Measurements from ENCODE around the gene ZNF805. TPM values are rescaled to one million over a fixed set of nuclear protein-coding genes. Genes with fewer than 3 reads are reported as not detected.

ZNF805 gene
- total RNA-seq (10 to 100 TPM in 7 of 9 donors, 1 to 10 TPM in 2; 7.0 to 15.3 (median 11.4) TPM), polyA plus RNA-seq (1 to 10 TPM in 1 of 2 donors, under 1 TPM in 1; 0.80 to 2.4 TPM)
- long read RNA-seq, donor 1, transcript ZNF805-202 (4 exons, 1,884 nt) = major isoform, 5 of 6 reads
- long read RNA-seq, donor 1, partial matches to known transcripts = 0 of 6 reads
- long read RNA-seq, donor 1, other reads (novel, unspliced or antisense) = 1 of 6 reads
- long read RNA-seq, donor 2, transcript ZNF805-202 (4 exons, 1,884 nt) = major isoform, 8 of 10 reads
- long read RNA-seq, donor 2, partial matches to known transcripts = 0 of 10 reads
- long read RNA-seq, donor 2, other reads (novel, unspliced or antisense) = 1 of 10 reads
- long read RNA-seq, donor 3, partial matches to known transcripts = 1 of 6 reads
- long read RNA-seq, donor 3, other reads (novel, unspliced or antisense) = 1 of 6 reads

GRCh38 chr19:57240311-57241090 lies at the start of gene ZNF805:
Gene ZNF805 (plus strand): TSS chr19:57240632. CDS start chr19:57240892, 260 bp downstream.
- intact Hi-C loops (cut with DNase I) = loop anchor here in 9 of 10 donors (1.0 to 10.0 kb wide), 7 partner anchors 37 to 136 kb away; partner anchors contain the start of genes ZNF460 (in 4 of the 9), ZNF264 (in 1 of the 9) and ZNF304 (in 1 of the 9)
- peak; percentile 99 to 100 (median 99) for ATAC-seq
- 0 to 1% (median 1%) methylated on average over 37 to 61 of the region's 61 CpGs for WGBS, 4 donors

DNA sequence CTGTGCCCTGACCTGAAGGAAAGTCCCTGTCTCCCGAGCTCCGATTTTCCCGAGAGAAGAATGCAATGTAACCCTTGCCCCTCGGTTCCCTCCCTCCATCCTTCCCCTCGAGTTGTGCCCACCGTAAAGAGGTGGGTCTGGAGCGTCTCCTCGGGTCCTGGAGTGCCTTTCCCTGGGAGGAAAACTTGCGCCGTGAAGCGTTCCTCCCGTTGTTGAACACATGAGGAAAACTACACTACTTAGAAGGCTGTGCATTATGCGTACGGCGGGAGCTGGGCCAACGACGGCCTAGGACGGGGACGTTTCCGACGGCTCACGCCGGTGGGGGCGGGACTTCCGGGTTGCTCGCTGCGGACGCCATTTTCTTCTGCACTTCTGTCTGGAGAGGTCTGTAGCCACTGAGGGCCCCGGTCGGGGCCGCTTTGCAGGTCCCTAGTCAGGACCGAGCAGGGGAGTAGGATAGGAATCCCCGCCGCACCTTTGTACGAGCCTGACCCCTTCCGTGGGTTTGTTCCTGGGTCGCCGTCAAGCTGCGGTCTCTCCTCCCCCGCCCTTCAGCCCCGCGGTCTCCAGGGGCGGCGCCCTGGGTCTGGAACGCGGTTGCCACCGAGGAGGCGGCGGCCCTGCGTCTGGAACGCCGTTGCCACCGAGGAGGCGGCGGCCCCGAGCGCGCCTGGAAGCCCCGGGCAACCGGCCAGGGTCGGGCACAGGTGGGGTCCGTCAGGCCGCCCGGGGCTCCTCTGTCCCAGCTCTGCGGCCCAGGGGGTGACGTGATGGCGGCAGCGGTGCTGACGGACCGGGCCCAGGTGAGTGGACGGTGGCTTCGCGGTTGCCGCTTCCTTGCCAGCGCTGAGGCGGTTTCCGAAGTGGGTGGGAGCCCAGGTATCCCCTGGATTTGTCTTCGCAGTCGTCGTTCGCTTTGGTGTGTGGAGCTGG lies 49.0 kb upstream of the ZNF805 start, which contains the start of gene ZNF264:
TSS of gene ZNF264 (plus strand) at position 360 of the 936 bp plus-strand sequence. CDS start at position 774, 414 bp downstream.
- H3K9me3 ChIP-seq = no peaks in the 10 kb centered on the region
- H3K4me3 ChIP-seq = peak within 1 kb of the TSS; percentile 83 to 100 (median 98)
- H3K27ac ChIP-seq = peak within 1 kb of the TSS; percentile 64 to 96 (median 89)
- peaks cover 0 to 29% (median 19%) of the 10 kb centered on the region in 12 donors for H3K4me1 ChIP-seq
- peak; percentile 93 to 97 (median 95) for DNase-seq
- H3K27me3 ChIP-seq = no peaks in the 10 kb centered on the region
- WGBS, 4 donors = 0 to 2% (median 1%) methylated on average over 49 to 81 of the region's 81 CpGs
- peak; percentile 98 to 99 (median 98) for ATAC-seq
- TF ChIP-seq CTCF (IDR thresholded peaks at IDR 0.05) (peak in 4 of 12 donors; percentile 6 to 16 (median 14)), POLR2A (IDR thresholded peaks at IDR 0.05) (peak in 1 of 2 donors; percentile 55)
- intact Hi-C loops (cut with DNase I) = loop anchor here in 2 of 10 donors (2.0 to 5.0 kb wide), 2 partner anchors 19 to 51 kb away; partner anchors contain the start of gene ZNF805 (in 1 of the 2)
- peaks cover 0 to 38% (median 31%) of the 10 kb centered on the region in 9 donors for H3K36me3 ChIP-seq

More at GRCh38 chr19:57240311-57241090, at the start of gene ZNF805:
- Histone ChIP-seq H3K9me3 (no peaks in the 10 kb centered on the region), H3K4me3 (peak within 1 kb of the TSS; percentile 79 to 98 (median 89)), H3K4me1 (peaks cover 0 to 32% (median 17%) of the 10 kb centered on the region in 12 donors), H3K36me3 (peaks cover 0 to 24% (median 18%) of the 10 kb centered on the region in 9 donors), H3K27ac (peak within 1 kb of the TSS; percentile 76 to 97 (median 90)), H3K27me3 (no peaks in the 10 kb centered on the region)
- peak; percentile 97 to 98 (median 97) for DNase-seq
- TF ChIP-seq POLR2A (IDR thresholded peaks at IDR 0.05) (peak in 1 of 2 donors; percentile 73), CTCF (IDR thresholded peaks at IDR 0.05) (peak in 7 of 12 donors; percentile 7 to 33 (median 16))

DNA sequence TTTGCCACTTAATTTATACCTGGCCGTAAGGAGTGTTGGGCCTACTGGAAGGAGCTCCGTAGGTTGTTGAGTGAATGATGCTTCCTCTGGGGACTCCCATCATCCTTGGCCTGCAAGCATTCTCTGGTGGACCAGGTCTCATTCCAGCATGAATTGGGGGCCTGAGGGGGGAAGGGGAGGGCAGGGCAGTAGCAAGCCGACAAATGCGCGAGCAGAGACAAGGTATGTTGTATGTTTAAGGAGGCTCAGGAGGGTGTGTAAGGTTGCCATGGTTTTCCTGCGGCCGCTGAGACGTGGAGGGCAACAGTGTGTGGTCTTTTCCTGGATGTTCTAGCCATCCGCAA lies 48.4 kb upstream of the ZNF805 start:
- WGBS, 4 donors = 1 to 5% (median 2%) methylated on average over 9 of the region's 9 CpGs
- DNase-seq (no peak), ATAC-seq (peak in 1 of 4 donors; percentile 3)
- Histone ChIP-seq H3K4me1 (peaks cover 0 to 29% (median 19%) of the 10 kb centered on the region in 12 donors), H3K27ac (peak overlapping the region; percentile 64 to 96 (median 89)), H3K4me3 (peak overlapping the region; percentile 83 to 100 (median 98)), H3K27me3 (no peaks in the 10 kb centered on the region), H3K36me3 (peaks cover 0 to 44% (median 38%) of the 10 kb centered on the region in 9 donors), H3K9me3 (no peaks in the 10 kb centered on the region)
- intact Hi-C loops (cut with DNase I) = loop anchor here in 1 of 10 donors (5.0 kb wide), 1 partner anchor 50 kb away; the partner anchor contains the start of gene ZNF805
- TF ChIP-seq CTCF (IDR thresholded peaks at IDR 0.05) = no peak
- no peak for TF ChIP-seq POLR2A (IDR thresholded peaks at IDR 0.05)

Data from heart left ventricle (tissue), 16 donors.